GM18870 (cell line): ENCODE data around the gene XAGE3.
"Not testable (repeated sequence)": the region's sequence is repeated elsewhere in the genome, so short reads cannot be mapped to it uniquely, and the experiment has no call there.

Experiments
- ATAC-seq: cut with Tn5 transposase; IDR thresholded peaks from one replicate; pipeline ENCODE4 v1.9.1; 2021; ENCODE audit warnings: moderate library complexity; ENCODE audit not compliant: unreplicated experiment

The XAGE3 gene

GRCh38 chrX:52843619-52844018 is 24.3 kb downstream of the XAGE3 start:
- not testable (repeated sequence) for ATAC-seq

GRCh38 chrX:52839137-52839536 is 28.7 kb downstream of the XAGE3 start:
- no peak for ATAC-seq

- ATAC-seq: no peak
These were observed 37.3 kb downstream of the XAGE3 start for GRCh38 chrX:52830551-52830950.

GRCh38 chrX:52824608-52825007 is 43.3 kb downstream of the XAGE3 start:
- ATAC-seq: no peak

- ATAC-seq: no peak
These were observed 46.7 kb downstream of the XAGE3 start for GRCh38 chrX:52821079-52821760.

- no peak for ATAC-seq
These were observed 48.1 kb downstream of the XAGE3 start for GRCh38 chrX:52819788-52820187.
